GM18861 (cell line): ENCODE data around the gene LTBP1.

Experiments used
- ATAC-seq: cut with Tn5 transposase; IDR thresholded peaks from one replicate; pipeline ENCODE4 v1.9.1; 2021; ENCODE audit not compliant: unreplicated experiment

Gene LTBP1

GRCh38 chr2:33326100-33326499 lies 379.3 kb downstream of the LTBP1 start:
- ATAC-seq, result no peak

GRCh38 chr2:33333433-33333832 lies 386.7 kb downstream of the LTBP1 start:
- no peak for ATAC-seq

- no peak for ATAC-seq
Observed at GRCh38 chr2:33334083-33334482, 387.3 kb downstream of the LTBP1 start.

DNA sequence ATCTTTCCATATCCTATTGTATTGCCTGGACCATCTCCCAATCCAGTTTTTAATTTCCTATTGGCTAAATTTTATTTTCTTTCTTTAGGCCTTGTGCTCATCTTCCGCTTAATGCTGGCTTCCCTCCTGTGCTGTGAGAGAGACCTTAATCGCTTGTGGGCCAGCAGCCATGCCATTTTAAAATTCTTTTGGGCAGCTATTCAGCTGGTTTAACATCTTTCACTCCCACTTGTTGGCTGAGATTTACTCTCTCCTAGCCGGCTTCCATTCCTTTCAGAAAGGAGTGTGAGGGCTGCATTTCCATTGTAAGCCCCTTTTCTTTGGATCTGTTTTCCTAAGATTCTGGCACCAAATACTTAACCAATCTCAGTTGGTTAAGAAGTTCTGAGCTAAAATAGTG lies 388.8 kb downstream of the LTBP1 start:
- ATAC-seq, result no peak

- ATAC-seq, result no peak
Observed at GRCh38 chr2:33336036-33336625, 389.4 kb downstream of the LTBP1 start.

DNA sequence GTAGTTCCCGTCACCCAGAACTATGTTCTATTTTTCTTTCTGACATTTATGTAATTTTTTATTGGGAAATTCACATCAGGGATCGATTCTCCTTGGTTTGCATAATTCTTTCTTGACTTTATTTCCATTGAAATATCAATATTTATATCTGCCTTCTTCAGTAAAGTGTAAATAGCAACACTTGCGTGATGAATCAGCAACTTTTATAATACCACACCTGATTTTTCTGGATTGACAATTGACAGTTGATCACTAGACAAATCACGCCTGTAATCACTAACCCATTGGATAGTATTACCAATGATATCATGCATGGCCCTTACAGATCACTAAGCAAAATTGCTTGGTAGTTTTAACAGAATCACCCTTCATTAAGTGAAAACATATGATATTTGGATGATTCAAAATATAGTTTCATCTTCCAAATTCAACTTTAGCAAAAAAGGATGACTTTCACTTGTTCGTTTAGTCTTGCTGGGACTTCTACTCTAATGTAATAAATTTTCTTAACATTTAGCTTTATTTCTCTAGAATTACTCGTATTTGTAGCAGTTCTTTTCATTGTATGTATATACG lies 390.7 kb downstream of the LTBP1 start:
- ATAC-seq, result no peak

DNA sequence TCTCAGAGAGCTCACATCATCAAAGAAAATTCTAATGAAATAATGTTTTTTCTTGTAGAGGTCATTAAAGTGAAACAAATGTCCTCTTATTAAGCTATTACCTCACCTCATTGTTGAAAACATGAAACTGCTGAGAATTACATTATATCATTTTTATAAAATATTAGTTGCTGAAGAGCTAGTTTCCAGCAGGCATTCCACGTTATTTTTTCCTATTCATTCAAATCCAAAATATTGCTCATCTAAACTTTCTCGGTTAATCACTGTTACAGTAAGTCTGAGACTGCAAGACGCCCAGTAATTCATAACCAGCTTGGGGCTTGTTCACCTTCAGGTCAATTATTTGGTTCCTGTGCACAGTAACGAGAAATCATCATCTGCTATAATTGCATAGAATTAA lies 391.2 kb downstream of the LTBP1 start:
- no peak for ATAC-seq

- no peak for ATAC-seq
Observed at GRCh38 chr2:33339269-33339668, 392.5 kb downstream of the LTBP1 start.

- no peak for ATAC-seq
Observed at GRCh38 chr2:33340280-33340679, 393.5 kb downstream of the LTBP1 start.

DNA sequence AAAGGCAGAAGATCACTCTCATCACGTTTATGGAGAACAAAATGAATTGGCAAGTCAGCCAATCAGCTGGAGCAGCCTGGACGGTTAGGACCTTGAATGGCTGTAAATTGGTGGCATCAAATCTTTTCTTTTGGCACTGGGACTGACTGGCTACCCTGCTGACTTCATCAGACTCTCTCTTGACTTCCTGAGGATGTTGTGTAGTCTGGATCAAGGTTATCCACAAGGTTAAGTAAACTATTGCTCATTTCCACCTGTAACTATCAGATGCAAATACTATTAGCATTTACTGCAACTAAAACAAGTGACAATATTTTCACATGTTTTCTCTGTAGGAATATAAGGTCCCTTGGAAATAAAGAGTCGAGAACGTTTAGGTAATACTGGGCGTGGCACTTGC lies 395.4 kb downstream of the LTBP1 start:
- ATAC-seq, result no peak

DNA sequence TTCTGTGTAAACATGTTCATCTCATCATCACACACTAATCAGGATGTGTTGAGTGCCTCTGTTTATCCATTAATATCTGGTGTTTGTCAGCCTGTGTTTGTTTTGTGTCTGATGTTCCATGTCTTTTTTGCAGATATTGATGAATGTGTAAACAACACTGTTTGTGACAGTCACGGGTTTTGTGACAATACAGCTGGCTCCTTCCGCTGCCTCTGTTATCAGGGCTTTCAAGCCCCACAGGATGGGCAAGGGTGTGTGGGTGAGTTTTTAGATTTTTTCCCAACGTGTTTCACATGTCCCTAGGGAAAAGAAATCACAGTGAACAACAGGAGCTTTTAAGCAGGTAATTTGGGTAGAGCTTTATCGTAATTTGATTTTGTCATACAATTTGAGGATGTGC lies 396.0 kb downstream of the LTBP1 start:
- no peak for ATAC-seq

- ATAC-seq, result no peak
Observed at GRCh38 chr2:33343387-33343895, 396.7 kb downstream of the LTBP1 start.

DNA sequence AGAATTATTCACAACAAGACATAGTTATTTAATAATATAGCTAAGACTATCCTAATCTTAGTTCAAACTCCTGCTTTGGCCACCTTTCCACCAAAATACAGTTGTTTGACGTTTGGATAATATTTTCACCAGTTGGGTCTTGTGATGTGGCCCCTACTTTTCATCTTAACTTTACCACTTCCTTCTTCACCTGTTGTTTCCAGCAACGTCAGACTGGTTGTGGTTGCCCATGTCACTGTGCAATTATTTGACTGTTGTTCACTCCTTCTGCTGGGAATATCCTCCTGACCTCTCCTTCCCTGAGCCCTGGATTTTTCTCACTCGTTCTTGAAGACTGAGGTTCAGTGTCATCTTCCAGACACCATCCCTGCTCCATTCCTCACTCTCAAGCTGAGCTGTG lies 397.5 kb downstream of the LTBP1 start:
- ATAC-seq, result no peak

- ATAC-seq, result no peak
Observed at GRCh38 chr2:33347856-33348255, 401.1 kb downstream of the LTBP1 start.

- ATAC-seq, result no peak
Observed at GRCh38 chr2:33350632-33351031, 403.9 kb downstream of the LTBP1 start.

DNA sequence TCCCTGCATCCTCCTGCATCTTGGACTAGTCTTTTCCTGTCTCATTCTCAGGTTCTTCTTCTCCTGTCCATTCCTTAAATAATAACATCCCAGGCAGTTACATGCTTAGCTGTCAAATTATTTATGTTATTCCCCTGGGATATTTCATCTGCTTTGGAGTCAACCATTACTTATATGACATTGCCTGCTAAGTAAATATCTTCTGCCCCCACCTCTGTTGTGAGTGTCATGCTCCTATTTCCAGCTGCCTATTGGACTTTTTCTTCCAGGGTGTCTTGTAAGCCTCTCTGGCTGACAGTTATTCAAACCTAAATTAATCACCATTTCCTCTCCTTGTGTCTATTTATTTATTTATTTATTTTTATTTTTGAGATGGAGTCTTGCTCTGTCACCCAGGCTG lies 405.0 kb downstream of the LTBP1 start:
- ATAC-seq, result no peak

DNA sequence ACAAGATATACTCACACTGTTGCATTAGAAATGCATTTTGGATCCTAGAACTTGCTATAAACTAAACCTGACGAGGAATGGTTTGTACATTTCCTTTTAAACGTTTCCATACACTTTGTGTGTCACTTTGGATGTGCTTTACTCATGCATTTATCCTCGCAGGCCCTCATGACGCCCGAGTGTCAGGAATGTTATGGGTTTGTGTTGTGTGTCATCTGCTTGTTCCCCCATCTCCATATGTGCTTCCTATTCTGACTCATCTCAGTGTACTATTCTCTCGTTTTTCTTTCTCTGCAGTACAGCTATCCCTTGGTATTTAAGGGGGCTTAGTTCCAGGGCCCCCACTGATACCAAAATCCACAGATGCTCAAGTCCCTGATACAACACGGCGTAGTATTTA lies 408.2 kb downstream of the LTBP1 start:
- ATAC-seq, result no peak

GRCh38 chr2:33358878-33359277 lies 412.1 kb downstream of the LTBP1 start:
- ATAC-seq, result no peak

DNA sequence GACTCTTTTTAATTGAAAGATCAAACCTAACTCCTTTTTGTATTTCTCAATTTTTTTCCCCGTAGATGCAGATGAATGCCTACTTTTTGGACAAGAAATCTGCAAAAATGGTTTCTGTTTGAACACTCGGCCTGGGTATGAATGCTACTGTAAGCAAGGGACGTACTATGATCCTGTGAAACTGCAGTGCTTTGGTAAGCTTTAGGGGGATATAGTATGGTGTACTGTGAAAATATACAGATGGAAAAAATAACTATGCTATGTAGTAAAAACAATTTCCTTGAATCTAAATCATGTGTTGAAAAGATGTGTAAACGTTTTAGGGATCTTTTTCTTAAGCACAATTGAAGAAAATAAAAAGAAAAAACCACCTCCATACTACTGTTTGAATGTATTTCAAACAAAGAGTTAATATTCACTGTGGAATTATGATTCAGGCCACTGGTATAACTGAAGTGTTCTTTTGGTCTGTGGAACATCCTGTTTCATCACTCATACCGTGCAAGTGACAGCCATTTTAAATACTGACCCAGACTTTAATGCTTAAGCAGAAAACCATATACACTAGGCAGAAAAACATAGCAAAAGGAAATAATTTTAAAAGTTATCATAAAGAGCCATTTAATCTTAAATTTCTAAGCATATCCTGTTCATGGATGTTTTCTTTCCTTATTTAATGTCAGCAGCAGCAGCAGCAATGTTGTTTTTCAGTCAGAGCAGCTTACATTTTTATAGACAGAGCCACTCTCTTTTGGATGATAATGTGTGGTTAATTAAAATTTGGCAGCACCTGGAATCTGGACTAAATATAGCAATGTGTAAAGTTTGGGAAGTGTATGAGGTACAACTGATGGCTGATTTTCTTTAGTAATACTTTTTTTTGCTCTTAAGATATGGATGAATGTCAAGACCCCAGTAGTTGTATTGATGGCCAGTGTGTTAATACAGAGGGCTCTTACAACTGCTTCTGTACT lies 416.9 kb downstream of the LTBP1 start:
- no peak for ATAC-seq

GRCh38 chr2:33365264-33365970 lies 418.7 kb downstream of the LTBP1 start:
- no peak for ATAC-seq

DNA sequence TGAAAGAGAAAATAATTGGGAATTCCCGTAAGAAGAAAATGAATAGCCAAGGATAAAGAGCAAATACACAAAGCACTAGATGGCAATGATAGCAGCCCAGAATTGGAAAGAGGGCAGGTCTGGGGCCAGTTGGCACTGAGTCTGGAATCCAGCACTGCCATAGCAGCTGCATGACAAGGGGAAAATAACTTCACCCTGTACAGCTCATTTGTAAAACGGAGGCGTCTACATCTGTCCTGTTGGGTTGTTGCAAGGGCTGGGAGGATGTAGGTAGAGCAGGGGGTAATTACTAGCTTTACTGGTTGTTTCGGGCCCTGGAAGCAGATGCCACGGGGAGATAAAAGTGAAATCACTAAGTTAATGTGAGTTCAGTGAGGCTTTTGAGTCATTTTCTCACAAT lies 419.7 kb downstream of the LTBP1 start:
- no peak for ATAC-seq
